A549 (cell line): ENCODE measurements around the gene SPPL3.

ENCODE experiments used
- CBX8 ChIP-seq: fragments of 200-600 bp; sonication (generic); IDR thresholded peaks from 2 replicates; pipeline ENCODE4 v1.6.1; 2016
- CHD4 ChIP-seq: fragments of 200-600 bp; sonication (generic); IDR thresholded peaks from 2 replicates; pipeline ENCODE4 v1.6.1; 2016; ENCODE audit warnings: antibody characterized with exemption, mild to moderate bottlenecking, borderline replicate concordance
- EP300 ChIP-seq, 2 experiments: fragments of >200 bp; sonication (Bioruptor Twin); formaldehyde crosslinking; IDR thresholded peaks; 2 replicates in 1 of 2; 3 replicates in 1 of 2; pipeline ENCODE4 v1.6.1; 2016 to 2017
- GATA3 ChIP-seq: IDR thresholded peaks from 2 replicates; pipeline ENCODE4 v1.6.1; 2012; ENCODE audit warnings: borderline replicate concordance
- JUN ChIP-seq, 2 experiments: fragments of >200 bp; sonication (Bioruptor Twin); formaldehyde crosslinking; IDR thresholded peaks; 2 replicates in 1 of 2; 3 replicates in 1 of 2; pipeline ENCODE4 v1.6.1; 2016 to 2017
- MAFK ChIP-seq: fragments of 450-650 bp; IDR thresholded peaks from 2 replicates; pipeline ENCODE4 v1.6.1; 2014; ENCODE audit not compliant: partially characterized antibody
- MAX ChIP-seq: IDR thresholded peaks from 2 replicates; pipeline ENCODE4 v1.6.1; 2012
- MYC ChIP-seq: IDR thresholded peaks from 2 replicates; pipeline ENCODE4 v1.6.1; 2012; ENCODE audit warnings: mild to moderate bottlenecking, inconsistent platforms, low read length, improper control_type of control experiment, borderline replicate concordance
- PBX3 ChIP-seq: IDR thresholded peaks from 2 replicates; pipeline ENCODE4 v1.6.1; 2012
- POLR2A ChIP-seq: IDR thresholded peaks from 2 replicates; pipeline ENCODE4 v1.6.1; 2012; ENCODE audit warnings: mild to moderate bottlenecking, low read length
- POLR2AphosphoS2 ChIP-seq: conservative IDR thresholded peaks from 2 replicates; pipeline ENCODE4 v1.6.1; 2012; ENCODE audit warnings: low read length, improper control_type of control experiment, inconsistent platforms
- TF ChIP-seq, protein P1 (sequence below): fragments of >200 bp; sonication (Bioruptor Twin); formaldehyde crosslinking; IDR thresholded peaks from 3 replicates; pipeline ENCODE4 v1.5.1; 2016

GRCh38 chr12:120744922-120745493 lies 159.2 kb downstream of the SPPL3 start:
- no peak for TF ChIP-seq POLR2A
- no peak for TF ChIP-seq CBX8
- TF ChIP-seq, protein P1, sequence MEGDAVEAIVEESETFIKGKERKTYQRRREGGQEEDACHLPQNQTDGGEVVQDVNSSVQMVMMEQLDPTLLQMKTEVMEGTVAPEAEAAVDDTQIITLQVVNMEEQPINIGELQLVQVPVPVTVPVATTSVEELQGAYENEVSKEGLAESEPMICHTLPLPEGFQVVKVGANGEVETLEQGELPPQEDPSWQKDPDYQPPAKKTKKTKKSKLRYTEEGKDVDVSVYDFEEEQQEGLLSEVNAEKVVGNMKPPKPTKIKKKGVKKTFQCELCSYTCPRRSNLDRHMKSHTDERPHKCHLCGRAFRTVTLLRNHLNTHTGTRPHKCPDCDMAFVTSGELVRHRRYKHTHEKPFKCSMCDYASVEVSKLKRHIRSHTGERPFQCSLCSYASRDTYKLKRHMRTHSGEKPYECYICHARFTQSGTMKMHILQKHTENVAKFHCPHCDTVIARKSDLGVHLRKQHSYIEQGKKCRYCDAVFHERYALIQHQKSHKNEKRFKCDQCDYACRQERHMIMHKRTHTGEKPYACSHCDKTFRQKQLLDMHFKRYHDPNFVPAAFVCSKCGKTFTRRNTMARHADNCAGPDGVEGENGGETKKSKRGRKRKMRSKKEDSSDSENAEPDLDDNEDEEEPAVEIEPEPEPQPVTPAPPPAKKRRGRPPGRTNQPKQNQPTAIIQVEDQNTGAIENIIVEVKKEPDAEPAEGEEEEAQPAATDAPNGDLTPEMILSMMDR, result no peak
- no peak for TF ChIP-seq EP300 (IDR thresholded peaks at IDR 0.05)
- TF ChIP-seq PBX3, result no peak
- TF ChIP-seq MYC, result no peak
- no peak for TF ChIP-seq GATA3
- TF ChIP-seq MAFK, result no peak
- TF ChIP-seq JUN (IDR thresholded peaks at IDR 0.05), result no peak
- TF ChIP-seq MAX, result no peak
- TF ChIP-seq POLR2AphosphoS2, result no peak
- no peak for TF ChIP-seq CHD4
